GDM1 (cell line): ENCODE results near the gene SGK2.

Source experiments
- DNase-seq: peaks from one replicate; lab custom pipeline; 2025; lab: John Stamatoyannopoulos, UW

The SGK2 gene

GRCh38 chr20:43558412-43559146 is at the start of gene SGK2:
Gene SGK2, plus strand, starts transcription at chr20:43559027. Its CDS starts 7,469 bp downstream, at chr20:43566496.
- DNase-seq, result no peak

DNA sequence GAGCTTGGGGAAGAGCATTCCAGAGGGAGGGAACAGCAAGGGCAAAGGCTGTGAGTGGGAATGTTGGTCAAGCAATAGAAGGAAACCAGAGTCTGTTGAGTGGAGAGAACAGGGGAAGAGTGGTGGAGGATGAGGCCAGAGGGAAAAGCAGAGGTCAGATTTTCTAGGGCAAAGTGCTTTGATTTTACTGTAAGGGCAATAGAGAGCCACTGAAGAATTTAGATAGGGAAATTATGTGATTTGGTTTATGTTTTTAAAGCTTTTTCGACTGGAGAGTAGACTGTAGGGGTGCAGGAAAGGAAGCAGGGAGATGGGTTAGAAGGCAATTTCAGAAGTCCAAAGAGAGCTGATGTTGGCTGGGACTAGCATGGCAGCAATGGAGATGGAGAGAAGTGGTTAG is 46.9 kb upstream of the SGK2 start:
- no peak for DNase-seq

- DNase-seq, result no peak
These were observed 45.4 kb upstream of the SGK2 start for GRCh38 chr20:43513372-43513930.

DNA sequence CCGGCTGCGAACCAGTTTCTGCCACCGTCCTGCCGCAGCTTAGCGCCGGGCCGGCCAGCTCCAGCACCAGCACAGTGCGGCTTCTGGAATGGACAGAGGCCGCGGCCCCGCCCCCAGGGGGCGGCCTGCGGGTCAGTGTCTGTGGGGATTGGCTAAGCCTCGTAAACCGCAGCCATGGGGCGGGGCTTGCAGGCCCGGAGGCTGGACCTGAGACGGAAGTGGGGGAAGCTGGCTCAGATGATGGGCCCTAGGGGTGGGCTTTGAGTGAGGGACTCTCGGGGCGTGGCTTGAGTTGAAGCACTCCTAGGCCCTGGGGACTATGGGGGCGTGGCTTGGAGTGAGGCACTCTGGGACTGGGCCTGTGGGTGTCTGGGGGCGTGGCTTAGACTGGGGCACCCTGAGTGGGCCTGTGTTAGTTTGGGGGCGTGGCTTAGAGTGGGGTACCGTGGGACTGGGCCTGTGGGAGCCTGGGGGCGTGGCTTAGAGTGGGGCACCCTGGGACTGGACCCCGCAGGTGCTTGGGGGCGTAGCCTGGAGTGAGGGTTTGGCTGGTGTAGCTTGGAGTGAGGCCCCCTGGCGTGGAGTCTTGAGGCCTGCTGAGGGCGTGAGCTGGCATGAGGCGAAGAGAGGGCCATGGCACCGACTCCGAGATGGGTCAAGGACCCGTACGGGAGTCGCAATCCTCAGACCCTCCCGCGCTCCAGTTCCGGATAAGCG is 44.7 kb upstream of the SGK2 start:
- DNase-seq, result peak; percentile 96

DNA sequence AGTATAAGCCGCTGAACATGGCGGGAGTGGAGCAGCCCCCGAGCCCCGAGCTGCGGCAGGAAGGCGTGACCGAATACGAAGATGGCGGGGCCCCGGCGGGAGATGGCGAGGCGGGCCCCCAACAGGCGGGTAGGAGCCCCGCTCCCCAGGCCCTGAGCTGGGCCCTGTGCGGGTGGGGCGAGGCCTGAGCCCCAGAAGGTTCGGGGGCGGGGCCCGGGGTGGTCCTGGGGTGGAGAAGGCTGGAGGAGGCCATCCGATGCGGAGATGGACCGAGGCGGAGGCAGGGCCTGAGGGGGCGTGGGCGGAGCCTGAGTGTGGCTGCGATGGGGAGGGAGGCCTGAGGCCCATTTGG is 44.2 kb upstream of the SGK2 start:
- no peak for DNase-seq

- DNase-seq, result no peak
These were observed 43.2 kb upstream of the SGK2 start for GRCh38 chr20:43515628-43516027.

DNA sequence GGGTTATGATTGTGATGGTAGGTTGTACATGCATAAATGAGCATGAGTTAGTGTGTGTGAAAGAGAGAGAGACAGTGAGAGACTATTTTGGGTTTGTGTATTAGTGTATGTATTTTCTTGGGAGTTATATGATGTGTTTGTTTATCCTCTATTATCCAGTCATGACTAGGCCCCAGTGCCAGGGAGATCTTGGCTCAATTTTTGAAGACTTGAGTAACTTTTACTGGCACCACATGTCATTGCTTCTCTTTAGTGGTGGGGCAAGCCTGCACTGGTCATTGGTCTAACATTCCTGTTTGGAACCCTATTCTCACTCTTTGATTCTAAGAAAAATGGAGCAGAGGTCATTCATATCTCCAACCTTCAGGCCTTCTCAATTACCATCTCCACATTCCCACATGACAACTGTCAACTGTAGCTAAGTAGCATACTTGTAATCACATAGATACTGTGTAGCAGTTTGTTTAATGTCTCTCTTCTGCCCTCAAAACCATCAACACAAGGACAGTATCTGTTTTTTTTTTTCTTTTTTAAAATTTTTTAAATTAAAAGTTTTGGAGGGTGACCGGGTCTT is 42.5 kb upstream of the SGK2 start:
- DNase-seq, result no peak

DNA sequence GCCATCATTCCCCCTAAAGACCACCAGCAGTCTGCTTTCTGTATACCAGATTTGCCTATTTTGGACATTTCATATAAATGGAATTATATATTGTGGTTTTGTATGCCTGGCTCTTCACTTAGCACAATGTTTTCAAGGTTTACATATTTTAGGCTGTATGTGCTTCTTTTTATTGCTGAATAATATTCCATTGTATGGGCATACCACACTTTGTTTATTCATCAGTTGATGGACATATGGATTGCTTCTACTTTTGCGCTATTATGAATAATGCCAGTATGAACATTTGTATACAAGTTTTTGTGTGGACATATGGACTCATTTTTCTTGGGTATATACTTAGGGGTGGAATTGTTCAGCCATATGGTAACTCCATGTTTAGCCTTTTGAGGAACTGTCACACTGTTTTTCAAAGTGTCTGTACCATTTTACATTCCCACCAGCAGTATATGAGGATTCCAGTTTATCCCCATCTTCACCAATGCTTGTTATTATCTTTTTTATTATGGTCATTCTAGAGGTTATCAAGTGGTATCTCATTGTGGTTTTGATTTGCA is 38.7 kb upstream of the SGK2 start:
- no peak for DNase-seq

- no peak for DNase-seq
These were observed 33.8 kb upstream of the SGK2 start for GRCh38 chr20:43525021-43525420.

DNA sequence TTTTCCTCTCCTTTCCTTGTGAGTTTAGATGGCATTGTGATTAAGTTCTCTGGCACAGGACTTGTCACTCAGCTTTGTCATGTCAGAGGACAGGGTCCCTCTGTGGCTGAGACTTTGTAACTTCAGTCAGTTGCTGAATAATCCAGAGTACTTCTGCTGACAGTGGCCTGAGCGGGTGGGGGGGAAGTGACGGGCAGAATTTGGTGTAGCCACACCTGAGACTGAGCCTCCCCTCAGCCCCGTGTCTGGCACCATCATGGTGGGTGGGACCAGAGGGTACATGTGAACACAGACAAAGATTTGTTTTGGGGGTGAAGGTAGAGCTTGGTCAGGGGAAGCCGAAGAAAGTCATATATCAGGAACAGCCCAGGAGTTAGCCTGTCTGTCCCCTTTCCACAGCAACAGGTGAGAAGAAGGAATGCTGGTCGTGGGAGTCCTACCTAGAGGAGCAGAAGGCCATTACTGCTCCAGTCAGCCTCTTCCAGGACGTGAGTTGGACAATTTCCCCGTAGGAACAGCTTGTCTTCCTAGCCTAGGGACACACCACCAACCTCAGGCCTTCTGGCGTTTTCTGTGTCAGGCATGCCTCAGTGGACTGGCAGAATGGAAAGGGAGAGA is 30.5 kb upstream of the SGK2 start:
- no peak for DNase-seq

GRCh38 chr20:43529051-43529450 is 29.8 kb upstream of the SGK2 start:
- no peak for DNase-seq

GRCh38 chr20:43529457-43530153 is 29.2 kb upstream of the SGK2 start:
- no peak for DNase-seq

GRCh38 chr20:43530321-43531090 is 28.3 kb upstream of the SGK2 start:
- no peak for DNase-seq

- no peak for DNase-seq
These were observed 27.8 kb upstream of the SGK2 start for GRCh38 chr20:43531091-43531443.

DNA sequence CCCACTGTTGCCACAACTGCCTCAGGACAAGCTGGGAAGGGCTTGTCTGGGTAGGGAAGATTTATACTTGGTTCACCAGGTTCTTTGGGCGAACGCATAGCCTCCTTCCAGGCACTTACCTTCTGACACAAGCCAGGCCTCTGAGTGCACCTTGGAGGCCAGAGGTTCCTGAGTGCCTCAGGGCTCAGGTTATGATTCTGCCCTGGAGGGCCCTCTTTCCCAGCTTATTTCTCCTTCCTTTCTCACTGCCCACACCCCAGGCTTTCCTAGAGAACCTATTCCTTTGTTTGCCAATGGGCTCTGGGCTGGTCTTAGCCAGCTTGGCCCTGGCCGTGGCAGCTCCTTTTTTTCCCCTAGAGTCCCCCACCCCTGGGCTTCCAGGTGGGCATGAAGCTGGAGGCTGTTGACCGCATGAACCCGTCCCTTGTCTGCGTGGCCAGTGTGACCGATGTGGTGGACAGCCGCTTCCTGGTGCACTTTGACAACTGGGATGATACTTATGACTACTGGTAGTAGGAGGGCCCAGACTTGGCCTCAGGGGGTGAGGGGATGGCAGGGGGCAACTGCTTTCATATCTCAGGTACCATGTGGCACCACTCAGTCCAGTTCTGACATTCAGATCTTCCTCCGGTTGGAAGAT is 26.3 kb upstream of the SGK2 start:
- no peak for DNase-seq

- no peak for DNase-seq
These were observed 25.8 kb upstream of the SGK2 start for GRCh38 chr20:43533060-43533459.

DNA sequence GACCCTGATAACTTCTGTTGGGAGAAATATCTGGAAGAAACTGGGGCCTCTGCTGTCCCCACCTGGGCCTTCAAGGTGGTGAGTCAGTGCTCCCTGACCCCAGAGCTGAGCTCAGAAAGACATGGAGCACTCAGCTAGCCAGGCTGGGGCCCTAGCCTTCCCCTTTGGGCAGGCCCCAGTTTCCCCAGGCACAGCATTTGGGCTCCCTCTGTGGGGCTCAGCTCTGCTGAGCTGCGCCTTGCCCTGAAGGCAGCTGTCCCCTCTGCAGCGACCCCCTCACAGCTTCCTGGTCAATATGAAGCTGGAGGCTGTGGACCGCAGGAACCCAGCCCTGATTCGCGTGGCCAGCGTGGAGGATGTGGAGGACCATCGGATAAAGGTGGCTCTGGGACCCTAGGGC is 24.8 kb upstream of the SGK2 start:
- no peak for DNase-seq

- DNase-seq, result no peak
These were observed 24.0 kb upstream of the SGK2 start for GRCh38 chr20:43534791-43535350.

GRCh38 chr20:43535370-43536004 is 23.3 kb upstream of the SGK2 start:
- DNase-seq, result no peak
